Measurements from ENCODE around the gene SYNE3.

SYNE3 gene

DNA sequence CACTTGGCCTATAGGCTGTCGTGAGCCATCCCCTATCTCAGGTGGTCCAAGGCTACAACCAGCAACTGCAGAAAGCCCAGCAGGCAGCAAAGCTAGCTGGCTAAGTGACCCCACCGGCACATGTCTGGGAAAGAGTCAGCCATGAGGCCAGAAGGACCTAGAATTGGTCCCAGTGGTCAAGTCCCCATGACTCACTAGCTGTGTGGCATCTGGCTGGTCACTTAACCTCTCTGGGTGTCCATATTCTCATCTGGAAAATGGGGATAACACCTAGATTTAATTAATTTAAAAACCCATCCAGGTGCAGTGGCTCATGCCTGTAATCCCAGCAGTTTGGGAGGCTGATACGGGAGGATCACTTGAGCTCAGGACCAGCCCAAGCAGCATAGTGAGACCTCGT, 37.6 kb downstream of the SYNE3 start:
- DNase-seq (ENCODE audit: low read depth), result no peak
- TF ChIP-seq, protein P1, sequence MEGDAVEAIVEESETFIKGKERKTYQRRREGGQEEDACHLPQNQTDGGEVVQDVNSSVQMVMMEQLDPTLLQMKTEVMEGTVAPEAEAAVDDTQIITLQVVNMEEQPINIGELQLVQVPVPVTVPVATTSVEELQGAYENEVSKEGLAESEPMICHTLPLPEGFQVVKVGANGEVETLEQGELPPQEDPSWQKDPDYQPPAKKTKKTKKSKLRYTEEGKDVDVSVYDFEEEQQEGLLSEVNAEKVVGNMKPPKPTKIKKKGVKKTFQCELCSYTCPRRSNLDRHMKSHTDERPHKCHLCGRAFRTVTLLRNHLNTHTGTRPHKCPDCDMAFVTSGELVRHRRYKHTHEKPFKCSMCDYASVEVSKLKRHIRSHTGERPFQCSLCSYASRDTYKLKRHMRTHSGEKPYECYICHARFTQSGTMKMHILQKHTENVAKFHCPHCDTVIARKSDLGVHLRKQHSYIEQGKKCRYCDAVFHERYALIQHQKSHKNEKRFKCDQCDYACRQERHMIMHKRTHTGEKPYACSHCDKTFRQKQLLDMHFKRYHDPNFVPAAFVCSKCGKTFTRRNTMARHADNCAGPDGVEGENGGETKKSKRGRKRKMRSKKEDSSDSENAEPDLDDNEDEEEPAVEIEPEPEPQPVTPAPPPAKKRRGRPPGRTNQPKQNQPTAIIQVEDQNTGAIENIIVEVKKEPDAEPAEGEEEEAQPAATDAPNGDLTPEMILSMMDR (IDR thresholded peaks at IDR 0.05; ENCODE audit: low read length, missing control alignments), result no peak

DNA sequence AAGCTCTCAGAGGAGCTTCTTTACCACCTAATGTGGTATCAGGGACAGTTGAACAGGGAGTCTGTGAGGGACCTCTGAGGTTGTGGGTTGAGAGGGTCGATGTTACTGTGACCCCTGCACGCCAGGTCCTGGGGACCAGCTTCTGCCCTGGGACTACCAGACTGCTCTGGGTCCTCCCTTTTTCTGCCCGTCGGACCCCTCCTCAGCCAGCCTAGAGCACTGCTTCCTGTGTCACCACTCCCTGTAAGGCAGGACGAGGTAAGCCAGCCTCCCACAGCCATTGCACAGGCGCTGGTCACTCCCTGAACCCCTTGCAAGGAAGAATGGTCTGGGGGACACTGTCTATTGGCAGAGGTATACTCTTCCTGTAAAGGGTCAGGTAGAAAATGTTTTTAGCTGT, 38.1 kb downstream of the SYNE3 start:
- TF ChIP-seq, protein P1 (IDR thresholded peaks at IDR 0.05; ENCODE audit: low read length, missing control alignments), result no peak
- no peak overlapping the region for H3K4me3 ChIP-seq (replicated peaks; ENCODE audit: low read depth, low read length)
- no peak for DNase-seq (ENCODE audit: low read depth)

More for the DNA sequence above, 37.6 kb downstream of the SYNE3 start:
- H3K4me3 ChIP-seq (replicated peaks; ENCODE audit: low read depth, low read length), result no peak overlapping the region

DNA sequence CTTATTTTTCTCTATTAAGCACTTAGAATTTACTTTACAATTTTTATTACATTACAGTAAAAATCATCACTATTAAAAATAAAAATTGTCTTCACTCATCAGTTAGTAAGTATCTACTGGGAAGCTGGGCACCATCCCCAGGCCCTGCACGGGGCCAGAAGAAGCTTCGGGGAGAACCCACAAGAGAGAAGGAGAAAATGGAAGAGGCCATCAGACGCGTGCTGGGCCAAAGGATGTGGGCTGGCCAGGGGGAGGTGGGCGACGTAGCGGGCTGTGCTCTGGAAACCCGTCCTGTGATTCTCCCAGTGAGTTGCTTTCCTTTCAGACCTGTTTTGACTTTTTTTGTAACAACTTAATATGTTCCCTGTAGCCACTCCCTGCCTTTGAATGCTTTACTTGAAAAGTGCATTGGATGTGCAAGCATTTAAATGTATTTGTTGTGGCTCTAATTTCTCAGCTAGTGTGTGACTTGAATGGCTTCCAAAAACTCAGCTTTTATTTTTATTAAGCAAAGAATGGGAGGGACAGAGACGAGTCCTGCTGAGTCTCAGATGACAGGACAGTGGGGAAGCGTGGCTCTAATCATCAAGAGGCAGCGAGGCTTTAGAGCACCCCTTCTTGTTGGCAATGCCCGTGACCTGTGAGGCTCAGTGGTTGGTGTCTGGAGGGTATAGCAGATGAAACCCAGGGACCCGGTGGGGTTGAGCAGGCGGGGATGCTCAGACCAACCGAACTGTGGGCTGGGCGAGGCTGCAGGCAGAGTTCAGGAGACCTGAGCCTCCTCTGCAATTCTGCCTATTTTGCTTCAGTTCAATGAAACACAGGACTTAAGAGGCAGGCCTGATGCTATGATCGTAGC, 38.8 kb downstream of the SYNE3 start:
- TF ChIP-seq, protein P1 (IDR thresholded peaks at IDR 0.05; ENCODE audit: low read length, missing control alignments), result no peak
- no peak overlapping the region for H3K4me3 ChIP-seq (replicated peaks; ENCODE audit: low read depth, low read length)
- no peak for DNase-seq (ENCODE audit: low read depth)

DNA sequence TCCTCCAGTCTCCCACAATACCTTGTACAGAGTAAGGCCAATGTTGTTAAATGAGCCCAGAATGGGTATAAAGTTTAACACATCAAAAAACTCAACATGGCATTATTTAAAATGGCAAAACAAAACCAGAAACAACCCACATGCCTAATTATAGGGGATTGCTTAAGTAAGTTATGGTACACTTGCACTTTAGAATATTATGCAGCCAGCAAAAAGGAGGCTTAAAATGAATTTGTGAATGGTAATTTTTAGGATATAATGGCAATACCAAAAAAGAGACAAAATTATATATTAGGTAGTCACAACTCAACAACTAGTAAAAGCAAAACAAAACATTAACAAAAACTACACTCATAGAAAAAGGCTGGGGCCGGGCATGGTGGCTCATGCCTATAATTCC, 39.7 kb downstream of the SYNE3 start:
- H3K4me3 ChIP-seq (replicated peaks; ENCODE audit: low read depth, low read length), result no peak overlapping the region
- DNase-seq (ENCODE audit: low read depth), result no peak
- TF ChIP-seq, protein P1 (IDR thresholded peaks at IDR 0.05; ENCODE audit: low read length, missing control alignments), result no peak

DNA sequence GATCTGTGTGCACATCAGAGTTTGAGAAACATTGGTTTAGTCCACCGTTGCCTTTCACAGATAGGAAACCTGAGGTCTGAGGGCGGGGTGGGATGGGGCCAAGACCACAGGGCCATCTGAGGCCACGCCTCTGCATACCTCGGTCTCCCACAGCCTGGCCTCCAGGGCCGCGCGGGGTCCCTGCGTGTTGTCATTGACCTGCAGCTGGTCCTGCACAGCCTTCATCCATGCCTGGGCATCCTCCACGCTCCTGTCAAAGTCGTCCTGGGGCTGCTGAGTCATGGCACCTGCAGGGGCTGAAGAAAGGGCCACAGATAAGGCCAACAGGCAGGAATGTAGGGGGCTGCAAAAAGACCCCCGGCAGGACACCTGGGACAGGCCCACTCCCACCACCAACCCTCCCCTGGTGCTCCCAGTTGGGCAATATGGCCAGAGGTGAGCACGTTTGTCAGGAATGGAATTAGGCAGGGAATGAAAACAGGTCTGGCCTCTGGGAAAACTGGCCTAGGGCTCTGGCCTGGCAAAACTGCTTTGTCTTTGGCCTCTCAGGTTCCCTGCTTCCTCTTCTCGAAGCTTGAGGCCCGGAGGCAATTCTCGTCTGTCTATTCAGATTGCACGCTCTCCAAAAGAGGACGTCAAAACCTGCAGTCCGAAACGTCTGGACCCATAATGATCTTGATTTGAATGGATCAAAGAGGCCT, 40.8 kb downstream of the SYNE3 start:
- DNase-seq (ENCODE audit: low read depth), result no peak
- H3K4me3 ChIP-seq (replicated peaks; ENCODE audit: low read depth, low read length), result no peak overlapping the region
- TF ChIP-seq, protein P1 (IDR thresholded peaks at IDR 0.05; ENCODE audit: low read length, missing control alignments), result no peak

DNA sequence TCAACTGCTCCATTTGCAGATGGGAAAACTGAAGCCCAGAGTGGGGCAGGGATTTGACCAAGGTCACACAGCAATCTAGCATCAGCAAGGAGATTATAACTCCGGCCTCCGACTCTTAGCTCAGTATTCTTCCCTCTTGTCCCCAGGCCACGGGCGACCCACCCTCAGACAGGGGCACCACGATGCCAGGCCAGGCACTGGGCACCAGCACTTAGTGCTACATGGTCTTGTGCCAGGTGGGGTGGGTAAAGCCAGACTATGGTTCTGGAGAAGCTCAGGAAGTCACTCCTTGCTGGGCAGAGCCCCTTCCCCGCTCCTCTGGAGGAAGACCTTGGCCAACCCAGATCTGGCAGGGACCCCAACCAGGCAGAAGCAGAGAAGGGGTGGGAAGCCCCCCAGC, 41.5 kb downstream of the SYNE3 start:
- TF ChIP-seq, protein P1 (IDR thresholded peaks at IDR 0.05; ENCODE audit: low read length, missing control alignments), result no peak
- H3K4me3 ChIP-seq (replicated peaks; ENCODE audit: low read depth, low read length), result no peak overlapping the region
- no peak for DNase-seq (ENCODE audit: low read depth)
